ENCODE data around the gene REXO4.

Gene REXO4

GRCh38 chr9:133437753-133438531 lies 20.1 kb upstream of the REXO4 start:
- Histone ChIP-seq H3K9ac (no peak overlapping the region; the same call in 1 of the 2 replicates), H3K36me3 (no peaks in the 10 kb centered on the region), H4K20me1 (no peaks in the 10 kb centered on the region), H3K27ac (peak overlapping the region; percentile 40), H3K9me3 (no peaks in the 10 kb centered on the region), H3K4me1 (peaks cover 88% of the 10 kb centered on the region), H3K4me3 (no peak overlapping the region), H3K4me2 (peak overlapping the region; percentile 98), H3K27me3 (no peaks in the 10 kb centered on the region)
- TF ChIP-seq Cebpa-rat (IDR thresholded peaks at IDR 0.05), result no peak

GRCh38 chr9:133436681-133437080 lies 18.9 kb upstream of the REXO4 start:
- Histone ChIP-seq H3K4me3 (no peak overlapping the region), H3K27me3 (no peaks in the 10 kb centered on the region), H3K4me1 (peaks cover 75% of the 10 kb centered on the region), H4K20me1 (no peaks in the 10 kb centered on the region), H3K27ac (no peak overlapping the region), H3K9ac (no peak overlapping the region), H3K36me3 (no peaks in the 10 kb centered on the region), H3K4me2 (peak overlapping the region; percentile 98), H3K9me3 (no peaks in the 10 kb centered on the region)
- no peak for TF ChIP-seq Cebpa-rat (IDR thresholded peaks at IDR 0.05)

GRCh38 chr9:133433351-133433843 lies 15.6 kb upstream of the REXO4 start:
- no peak overlapping the region for H3K4me2 ChIP-seq
- no peak overlapping the region for H3K4me3 ChIP-seq
- peaks cover 51% of the 10 kb centered on the region for H3K4me1 ChIP-seq
- H3K9me3 ChIP-seq, result no peaks in the 10 kb centered on the region; the same call in 1 of the 2 replicates
- no peak overlapping the region for H3K27ac ChIP-seq
- H3K36me3 ChIP-seq, result no peaks in the 10 kb centered on the region
- TF ChIP-seq Cebpa-rat (IDR thresholded peaks at IDR 0.05), result no peak
- no peak overlapping the region for H3K9ac ChIP-seq
- no peaks in the 10 kb centered on the region for H4K20me1 ChIP-seq
- H3K27me3 ChIP-seq, result peaks cover 19% of the 10 kb centered on the region

GRCh38 chr9:133430244-133430643 lies 12.4 kb upstream of the REXO4 start:
- no peak for TF ChIP-seq Cebpa-rat (IDR thresholded peaks at IDR 0.05)
- H3K9ac ChIP-seq, result no peak overlapping the region
- H3K9me3 ChIP-seq, result peaks cover 11% of the 10 kb centered on the region
- H3K4me3 ChIP-seq, result no peak overlapping the region
- no peaks in the 10 kb centered on the region for H3K36me3 ChIP-seq
- no peak overlapping the region; the same call in 1 of the 2 replicates for H3K4me2 ChIP-seq
- H4K20me1 ChIP-seq, result no peaks in the 10 kb centered on the region
- H3K27me3 ChIP-seq, result peaks cover 46% of the 10 kb centered on the region
- H3K27ac ChIP-seq, result no peak overlapping the region
- peaks cover 19% of the 10 kb centered on the region for H3K4me1 ChIP-seq

- Histone ChIP-seq H3K9me3 (peaks cover 11% of the 10 kb centered on the region), H3K36me3 (no peaks in the 10 kb centered on the region), H3K4me1 (peaks cover 14% of the 10 kb centered on the region), H3K27ac (no peak overlapping the region), H3K4me3 (no peak overlapping the region), H3K27me3 (peaks cover 46% of the 10 kb centered on the region), H3K4me2 (no peak overlapping the region), H3K9ac (no peak overlapping the region), H4K20me1 (no peaks in the 10 kb centered on the region)
- no peak for TF ChIP-seq Cebpa-rat (IDR thresholded peaks at IDR 0.05)
These were observed 11.9 kb upstream of the REXO4 start for GRCh38 chr9:133429641-133430161.

GRCh38 chr9:133429214-133429613 lies 11.4 kb upstream of the REXO4 start:
- Histone ChIP-seq H3K4me1 (peaks cover 9% of the 10 kb centered on the region; the same call in 1 of the 2 replicates), H3K9ac (no peak overlapping the region), H3K27ac (no peak overlapping the region), H3K4me2 (no peak overlapping the region), H3K27me3 (peaks cover 46% of the 10 kb centered on the region), H3K4me3 (no peak overlapping the region), H3K36me3 (no peaks in the 10 kb centered on the region), H4K20me1 (no peaks in the 10 kb centered on the region), H3K9me3 (peaks cover 11% of the 10 kb centered on the region)
- TF ChIP-seq Cebpa-rat (IDR thresholded peaks at IDR 0.05), result no peak

- no peak overlapping the region for H3K4me3 ChIP-seq
- H3K9ac ChIP-seq, result no peak overlapping the region
- H3K27me3 ChIP-seq, result peaks cover 46% of the 10 kb centered on the region
These were observed 10.8 kb upstream of the REXO4 start for GRCh38 chr9:133428617-133429101.

GRCh38 chr9:133427658-133428348 lies 10.0 kb upstream of the REXO4 start:
- Histone ChIP-seq H3K4me2 (no peak overlapping the region), H3K9ac (no peak overlapping the region), H3K27ac (no peak overlapping the region), H3K4me1 (peaks cover 8% of the 10 kb centered on the region; the same call in 1 of the 2 replicates), H3K4me3 (no peak overlapping the region; the same call in 1 of the 2 replicates), H4K20me1 (no peaks in the 10 kb centered on the region), H3K36me3 (no peaks in the 10 kb centered on the region), H3K27me3 (peaks cover 46% of the 10 kb centered on the region), H3K9me3 (peaks cover 11% of the 10 kb centered on the region)
- no peak for TF ChIP-seq Cebpa-rat (IDR thresholded peaks at IDR 0.05)

More at GRCh38 chr9:133428617-133429101, 10.8 kb upstream of the REXO4 start:
- no peak overlapping the region for H3K27ac ChIP-seq
- peaks cover 8% of the 10 kb centered on the region; the same call in 1 of the 2 replicates for H3K4me1 ChIP-seq
- H3K36me3 ChIP-seq, result no peaks in the 10 kb centered on the region
- no peaks in the 10 kb centered on the region for H4K20me1 ChIP-seq
- TF ChIP-seq Cebpa-rat (IDR thresholded peaks at IDR 0.05), result no peak
- peaks cover 11% of the 10 kb centered on the region for H3K9me3 ChIP-seq
- H3K4me2 ChIP-seq, result no peak overlapping the region

GRCh38 chr9:133426011-133426410 lies 8.2 kb upstream of the REXO4 start:
- Histone ChIP-seq H3K27me3 (peaks cover 46% of the 10 kb centered on the region), H3K9me3 (peaks cover 11% of the 10 kb centered on the region), H3K27ac (no peak overlapping the region), H4K20me1 (no peaks in the 10 kb centered on the region), H3K9ac (no peak overlapping the region), H3K4me2 (no peak overlapping the region), H3K4me1 (peaks cover 14% of the 10 kb centered on the region), H3K4me3 (no peak overlapping the region), H3K36me3 (no peaks in the 10 kb centered on the region)
- TF ChIP-seq Cebpa-rat (IDR thresholded peaks at IDR 0.05), result no peak
